IMR-90 (cell line): ENCODE data around the gene IER5. TPM values are rescaled to one million over a fixed set of nuclear protein-coding genes. Genes with fewer than 3 reads are reported as not detected.

Source experiments
- ATAC-seq: fragments of 200-7000 bp; cut with Tn5 transposase; 2 replicates; pipeline ENCODE4 v1.9.1; 2020; ENCODE audit warnings: low read depth, mild to moderate bottlenecking, moderate library complexity
- BruUV-seq: library from RNA; stranded (reverse); fragments of 400-500 nt; replicated peaks from 2 replicates; lab custom pipeline; 2021; lab: Mats Ljungman, UMichigan
- CTCF ChIA-PET: fragments of 300-600 bp; formaldehyde crosslinking; extraction: SDS; loops from one replicate; lab custom pipeline; 2021; ENCODE audit warnings: antibody characterized with exemption; lab: Yijun Ruan, JAX
- POLR2A ChIA-PET: fragments of 300-600 bp; sonication (Branson Sonifier 250); formaldehyde crosslinking; loops from one replicate; lab custom pipeline; 2022; ENCODE audit warnings: antibody characterized with exemption; ENCODE audit not compliant: unreplicated experiment; lab: Charles Lee
- DNase-seq: peaks from one replicate; pipeline ENCODE4 v3.0.0; 2013
- H2AFZ ChIP-seq: replicated peaks from 2 replicates; pipeline ENCODE3; 2013; ENCODE audit warnings: low read length, mild to moderate bottlenecking; ENCODE audit not compliant: poor library complexity
- H2AK5ac ChIP-seq: 2 replicates; pipeline ENCODE4 v1.6.1; 2013; ENCODE audit warnings: low read depth, low read length, inconsistent platforms
- H2AK9ac ChIP-seq: replicated peaks from 2 replicates; pipeline ENCODE3; 2013; ENCODE audit warnings: mild to moderate bottlenecking, low read depth, low read length, moderate library complexity; ENCODE audit not compliant: poor library complexity
- H2BK120ac ChIP-seq: 2 replicates; pipeline ENCODE4 v1.6.1; 2013; ENCODE audit warnings: low read depth, low read length, inconsistent platforms
- H2BK15ac ChIP-seq: 3 replicates; pipeline ENCODE4 v1.6.1; 2013; ENCODE audit warnings: low read depth, low read length, inconsistent platforms
- H2BK20ac ChIP-seq: 2 replicates; pipeline ENCODE4 v1.6.1; 2013; ENCODE audit warnings: low read depth, mild to moderate bottlenecking, inconsistent platforms, low read length, moderate library complexity
- H2BK5ac ChIP-seq: 2 replicates; pipeline ENCODE4 v1.6.1; 2013; ENCODE audit warnings: mild to moderate bottlenecking, low read depth, low read length, inconsistent platforms; ENCODE audit not compliant: poor library complexity, severe bottlenecking
- H3K14ac ChIP-seq: replicated peaks from 2 replicates; pipeline ENCODE4 v1.6.1; 2013; ENCODE audit warnings: low read depth, low read length, inconsistent platforms
- H3K18ac ChIP-seq: 2 replicates; pipeline ENCODE4 v1.6.1; 2013; ENCODE audit warnings: low read depth, low read length, control low read depth
- H3K23ac ChIP-seq: 2 replicates; pipeline ENCODE4 v1.6.1; 2013; ENCODE audit warnings: low read depth, low read length, inconsistent platforms
- H3K27ac ChIP-seq: 2 replicates; pipeline ENCODE4 v1.5.1; 2013; ENCODE audit warnings: mild to moderate bottlenecking, control low read depth, low read length; ENCODE audit not compliant: insufficient read depth
- H3K27me3 ChIP-seq: 2 replicates; pipeline ENCODE4 v1.6.1; 2013; ENCODE audit warnings: low read length; ENCODE audit not compliant: control insufficient read depth, insufficient read depth
- H3K36me3 ChIP-seq: 2 replicates; pipeline ENCODE4 v1.6.1; 2013; ENCODE audit warnings: low read length, mixed read lengths; ENCODE audit not compliant: control insufficient read depth, insufficient read depth
- H3K4ac ChIP-seq: 2 replicates; pipeline ENCODE4 v1.6.1; 2013; ENCODE audit warnings: low read depth, low read length, inconsistent platforms
- H3K4me1 ChIP-seq: 2 replicates; pipeline ENCODE4 v1.6.1; 2013; ENCODE audit warnings: low read length, mixed read lengths; ENCODE audit not compliant: control insufficient read depth, insufficient read depth
- H3K4me2 ChIP-seq: 2 replicates; pipeline ENCODE4 v1.6.1; 2013; ENCODE audit warnings: low read depth, mild to moderate bottlenecking, control low read depth, low read length, moderate library complexity
- H3K4me3 ChIP-seq: 2 replicates; pipeline ENCODE4 v1.5.1; 2013; ENCODE audit warnings: low read depth, mild to moderate bottlenecking, control low read depth, low read length, moderate library complexity; ENCODE audit not compliant: insufficient read depth
- H3K56ac ChIP-seq: 2 replicates; pipeline ENCODE4 v1.6.1; 2013; ENCODE audit warnings: low read length, inconsistent platforms; ENCODE audit not compliant: insufficient read depth; ENCODE audit errors: extremely low read depth
- H3K79me1 ChIP-seq, 2 experiments: 2 replicates each; pipeline ENCODE4 v1.6.1; 2013; ENCODE audit warnings: low read length in 2 of 2, inconsistent platforms in 1 of 2, low read depth in 1 of 2
- H3K9ac ChIP-seq: 2 replicates; pipeline ENCODE4 v1.6.1; 2013; ENCODE audit warnings: low read depth, low read length, control low read depth
- H3K9me1 ChIP-seq: 2 replicates; pipeline ENCODE4 v1.6.1; 2013; ENCODE audit warnings: low read length, inconsistent platforms; ENCODE audit not compliant: insufficient read depth
- H3K9me3 ChIP-seq: 2 replicates; pipeline ENCODE4 v1.6.1; 2013; ENCODE audit warnings: low read length; ENCODE audit not compliant: control insufficient read depth, insufficient read depth
- H4K20me1 ChIP-seq: 2 replicates; pipeline ENCODE4 v1.6.1; 2013; ENCODE audit warnings: low read length, inconsistent platforms; ENCODE audit not compliant: insufficient read depth
- H4K5ac ChIP-seq: 2 replicates; pipeline ENCODE4 v1.6.1; 2013; ENCODE audit warnings: mild to moderate bottlenecking, low read depth, low read length, control low read depth
- H4K8ac ChIP-seq, 2 experiments: 2 replicates each; pipeline ENCODE4 v1.6.1; 2013; ENCODE audit warnings: low read depth in 2 of 2, low read length in 2 of 2, control low read depth in 1 of 2, inconsistent platforms in 1 of 2
- H4K91ac ChIP-seq: 2 replicates; pipeline ENCODE4 v1.6.1; 2013; ENCODE audit warnings: low read depth, low read length, inconsistent platforms; ENCODE audit not compliant: insufficient read depth
- BHLHE40 ChIP-seq: fragments of 150-350 bp; IDR thresholded peaks from 2 replicates; pipeline ENCODE4 v1.6.1; 2016; ENCODE audit warnings: mild to moderate bottlenecking, low read depth, low read length
- CTCF ChIP-seq: conservative IDR thresholded peaks from 2 replicates; pipeline ENCODE4 v1.5.1; 2012; ENCODE audit warnings: mild to moderate bottlenecking, low read depth, low read length, improper control_type of control experiment
- ELK1 ChIP-seq: fragments of 150-350 bp; IDR thresholded peaks from 2 replicates; pipeline ENCODE4 v1.6.1; 2016; ENCODE audit warnings: low read depth, mild to moderate bottlenecking, low read length, moderate library complexity, borderline replicate concordance
- FOS ChIP-seq: fragments of 150-350 bp; IDR thresholded peaks from 2 replicates; pipeline ENCODE4 v1.6.1; 2016; ENCODE audit warnings: low read depth, low read length
- MAFK ChIP-seq: IDR thresholded peaks from 2 replicates; pipeline ENCODE4 v1.6.1; 2012; ENCODE audit warnings: low read depth, low read length, improper control_type of control experiment
- MAZ ChIP-seq: IDR thresholded peaks from 2 replicates; pipeline ENCODE4 v1.6.1; 2012; ENCODE audit warnings: low read depth, mild to moderate bottlenecking, low read length, improper control_type of control experiment, moderate library complexity, borderline replicate concordance
- MXI1 ChIP-seq: IDR thresholded peaks from 2 replicates; pipeline ENCODE4 v1.6.1; 2012; ENCODE audit warnings: low read depth, mild to moderate bottlenecking, low read length, moderate library complexity, borderline replicate concordance
- NFE2L2 ChIP-seq: fragments of 150-350 bp; IDR thresholded peaks from 2 replicates; pipeline ENCODE4 v1.6.1; 2016; ENCODE audit warnings: low read depth, mild to moderate bottlenecking, low read length
- RAD21 ChIP-seq: IDR thresholded peaks from 2 replicates; pipeline ENCODE4 v1.6.1; 2012; ENCODE audit warnings: low read length, improper control_type of control experiment
- RFX5 ChIP-seq: IDR thresholded peaks from 2 replicates; pipeline ENCODE4 v1.8.0; 2012; ENCODE audit warnings: low read depth, mild to moderate bottlenecking, low read length, moderate library complexity
- SMC3 ChIP-seq: fragments of 150-350 bp; IDR thresholded peaks from 2 replicates; pipeline ENCODE4 v1.6.1; 2016; ENCODE audit warnings: low read depth, mild to moderate bottlenecking, antibody characterized with exemption, low read length, moderate library complexity
- USF2 ChIP-seq: fragments of 150-350 bp; IDR thresholded peaks from 2 replicates; pipeline ENCODE4 v1.6.1; 2017; ENCODE audit warnings: mild to moderate bottlenecking, antibody characterized with exemption, low read length, low read depth
- WGBS, 2 experiments: methylation state at CpG; one replicate each; pipeline versions ENCODE4 v1.1.5 to v1.1.7; 2013; ENCODE audit warnings: missing lambda C conversion rate in 2 of 2; ENCODE audit not compliant: insufficient read length in 1 of 2; ENCODE audit errors: extremely low coverage in 2 of 2; 5-methylcytosine and 5-hydroxymethylcytosine counted together
- dilution Hi-C: fragments of 300-500 bp; cut with HindIII; formaldehyde crosslinking; loops from one replicate; pipeline ENCODE4 v1.14.3; 2018; ENCODE audit warnings: low sequenced_read_pairs; ENCODE audit not compliant: unreplicated experiment
- in situ Hi-C: fragments of 300-500 bp; cut with MboI; formaldehyde crosslinking; loops from 3 replicates; pipeline ENCODE4 v1.14.3; 2019; ENCODE audit warnings: low sequenced_read_pairs, inconsistent platforms, mixed read lengths
- intact Hi-C: fragments of 100-400 bp; cut with micrococcal nuclease; formaldehyde crosslinking; loops from 2 replicates; pipeline ENCODE4 v1.10.0; 2022
- polyA plus RNA-seq, 3 experiments: library from polyadenylated mRNA; depleted of rRNA; stranded (reverse); fragments of >200 nt; gene quantifications; 2 replicates each; pipeline ENCODE4 v1.2.3, GENCODE V29; 2012; ENCODE audit warnings: low replicate concordance in 1 of 3
- total RNA-seq: library from RNA; depleted of rRNA; stranded (reverse); fragments of >200 nt; gene quantifications from 2 replicates; pipeline ENCODE4 v1.2.3, GENCODE V29; 2012

Gene IER5
- total and polyA plus RNA-seq, 2 of the 4 experiments (the other 2 are of a cell fraction): 15.8 to 27.1 TPM

DNA sequence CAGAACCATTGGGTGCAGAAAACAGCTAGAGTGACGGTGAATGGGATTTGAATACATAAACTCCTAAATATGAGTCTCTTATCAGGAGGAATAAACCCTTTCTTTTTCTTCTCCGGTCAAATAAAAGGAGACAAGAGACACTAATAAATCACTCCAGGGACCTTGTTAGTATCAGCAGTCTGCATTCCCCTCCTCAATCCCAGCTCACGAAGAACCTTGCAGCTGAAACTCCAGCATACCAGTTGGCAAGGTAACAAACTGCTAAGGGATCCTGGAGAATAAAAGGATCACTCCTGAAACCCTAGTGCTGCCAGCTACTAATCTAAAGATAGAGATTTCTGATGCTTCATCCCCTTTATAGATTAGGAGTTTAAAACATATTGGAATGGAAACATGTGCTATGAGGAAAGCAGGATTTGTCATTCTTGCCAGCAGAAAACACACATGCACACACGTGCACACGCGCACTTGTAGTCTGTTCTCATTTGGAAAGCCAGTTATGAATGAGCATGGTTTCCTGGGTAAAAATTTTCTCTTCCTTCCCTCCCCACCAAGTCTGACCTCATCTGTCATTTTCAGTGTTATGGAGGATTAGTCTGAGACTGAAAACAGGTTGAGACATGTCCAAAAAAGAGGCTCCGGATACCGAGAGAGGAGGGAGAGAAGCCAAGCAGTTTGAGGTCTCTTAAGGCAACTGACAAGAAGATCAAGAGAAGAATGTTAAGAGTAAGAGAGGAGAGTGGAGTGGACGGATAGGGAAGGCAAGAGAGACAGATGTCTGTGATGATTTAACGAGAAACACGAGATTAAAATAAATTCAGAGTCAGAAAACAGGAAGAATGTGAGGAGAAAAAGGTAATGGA is 10.9 kb downstream of the IER5 start:
- Histone ChIP-seq H2BK20ac (peak overlapping the region; percentile 53; the same call in 1 of the 2 replicates), H2AK9ac (no peak overlapping the region), H3K4ac (peak overlapping the region; percentile 64), H3K4me2 (peak overlapping the region; percentile 25; the same call in 1 of the 2 replicates), H2BK15ac (peak overlapping the region; percentile 88; the same call in 2 of the 3 replicates), H3K79me1 (peaks cover 20 to 73% of the 10 kb centered on the region in 2 experiments), H2AFZ (peak overlapping the region; percentile 58), H2AK5ac (peak overlapping the region; percentile 84; the same call in 1 of the 2 replicates), H3K23ac (peak overlapping the region; percentile 77), H3K4me3 (no peak overlapping the region), H3K27me3 (no peaks in the 10 kb centered on the region), H3K18ac (peak overlapping the region; percentile 77; the same call in 1 of the 2 replicates), H3K56ac (peak overlapping the region; percentile 23; the same call in 1 of the 2 replicates), H4K5ac (peak overlapping the region; percentile 31; the same call in 1 of the 2 replicates), H3K9me1 (peaks cover 38% of the 10 kb centered on the region), H4K8ac (peak overlapping the region; percentile 20 to 77), H3K9me3 (no peaks in the 10 kb centered on the region), H3K36me3 (no peaks in the 10 kb centered on the region), H3K14ac (peak overlapping the region; percentile 62), H2BK120ac (peak overlapping the region; percentile 65), H3K27ac (peak overlapping the region; percentile 6; the same call in 1 of the 2 replicates), H3K4me1 (peaks cover 48% of the 10 kb centered on the region), H2BK5ac (peak overlapping the region; percentile 63), H4K91ac (peak overlapping the region; percentile 78), H3K9ac (peak overlapping the region; percentile 13; the same call in 1 of the 2 replicates), H4K20me1 (peaks cover 9% of the 10 kb centered on the region; the same call in 1 of the 2 replicates)
- 13% methylated on average over 3 of the region's 11 CpGs; no CpG with 5 or more reads in 1 of the 2 experiments for WGBS, 2 experiments
- intact Hi-C loops: no loop called here
- ChIA-PET CTCF (interaction anchor here (0.8 to 2.6 kb wide), 4 partner anchors 29 to 89 kb away, joined by 3 to 11 read pairs (median 4); no protein-coding TSS in a partner anchor), POLR2A (interaction anchor here (0.6 kb wide), 1 partner anchor 18 kb away, joined by 3 read pairs; no protein-coding TSS in a partner anchor)
- DNase-seq: peak; percentile 47
- dilution Hi-C loops: no loop called here
- in situ Hi-C loops: loop anchor here (5.0 kb wide), 1 partner anchor 38 kb away; no protein-coding TSS in a partner anchor
- no peak for ATAC-seq
- BruUV-seq: no TSS peak
- TF ChIP-seq RFX5 (no peak), SMC3 (no peak), MXI1 (no peak), CTCF (no peak), FOS (no peak), RAD21 (no peak), MAZ (no peak), USF2 (no peak), NFE2L2 (no peak), MAFK (no peak), ELK1 (no peak), BHLHE40 (no peak)
